Ascending aorta (tissue), 2 donors: ENCODE measurements around the gene CCND1. TPM values are rescaled to one million over a fixed set of nuclear protein-coding genes. Genes with fewer than 3 reads are reported as not detected.

Experiments used
- DNase-seq, 2 donors: peaks; one replicate each; pipeline ENCODE4 v3.0.0-alpha.2; 2019; ENCODE audit warnings: low spot score in 2 of 2
- H3K27ac ChIP-seq, 2 donors: fragments of 200-600 bp; sonication (generic); one replicate each; pipeline ENCODE4 v1.5.1; 2016 to 2017; ENCODE audit warnings: mild to moderate bottlenecking in 1 of 2
- H3K27me3 ChIP-seq: fragments of 200-600 bp; sonication (generic); one replicate; pipeline ENCODE4 v1.5.1; 2017
- H3K36me3 ChIP-seq, 2 donors: fragments of 200-600 bp; sonication (generic); one replicate each; pipeline ENCODE4 v1.5.1; 2016
- H3K4me1 ChIP-seq, 2 donors: fragments of 200-600 bp; sonication (generic); one replicate each; pipeline ENCODE4 v1.5.1; 2016 to 2017; ENCODE audit warnings: mild to moderate bottlenecking in 1 of 2
- H3K4me3 ChIP-seq, 2 donors: fragments of 200-600 bp; sonication (generic); one replicate each; pipeline ENCODE4 v1.5.1; 2016 to 2017; ENCODE audit warnings: mild to moderate bottlenecking in 1 of 2
- H3K9me3 ChIP-seq, 2 donors: fragments of 200-600 bp; sonication (generic); one replicate each; pipeline ENCODE4 v1.5.1; 2016
- CTCF ChIP-seq, 3 experiments: fragments of 200-600 bp in 2 of 3; fragments of 450-650 bp in 1 of 3; sonication (generic) in 2 of 3; IDR thresholded peaks; one replicate each; pipeline ENCODE4 v1.5.1; 2016 to 2019; ENCODE audit warnings: antibody characterized with exemption in 3 of 3, mild to moderate bottlenecking in 1 of 3, moderate library complexity in 1 of 3
- intact Hi-C: fragments of 100-400 bp; cut with DNase I; formaldehyde crosslinking; loops from one replicate; pipeline ENCODE4 v1.15.1; 2023
- total RNA-seq: library from RNA; depleted of rRNA; stranded (reverse); fragments of >200 nt; gene quantifications from one replicate; pipeline ENCODE4 v1.1.0, GENCODE V29; 2016

CCND1 gene
- total RNA-seq, 1 donor from 2014 or later: 90.6 TPM

GRCh38 chr11:69604055-69604454 is 36.9 kb upstream of the CCND1 start:
- peaks cover 0 to 5% of the 10 kb centered on the region in 2 donors for H3K9me3 ChIP-seq
- TF ChIP-seq CTCF (IDR thresholded peaks at IDR 0.05): no peak
- no peaks in the 10 kb centered on the region for H3K4me1 ChIP-seq
- intact Hi-C loops: no loop called here
- H3K36me3 ChIP-seq: no peaks in the 10 kb centered on the region
- DNase-seq: no peak
- H3K27ac ChIP-seq: no peak overlapping the region
- no peaks in the 10 kb centered on the region for H3K27me3 ChIP-seq
- H3K4me3 ChIP-seq: no peak overlapping the region

- no peaks in the 10 kb centered on the region for H3K27me3 ChIP-seq
- no peak for TF ChIP-seq CTCF (IDR thresholded peaks at IDR 0.05)
- H3K4me3 ChIP-seq: no peak overlapping the region
- H3K9me3 ChIP-seq: peaks cover 0 to 5% of the 10 kb centered on the region in 2 donors
- H3K4me1 ChIP-seq: no peaks in the 10 kb centered on the region
- intact Hi-C loops: no loop called here
- peak in 1 of 2 donors; percentile 34 for DNase-seq
- no peaks in the 10 kb centered on the region for H3K36me3 ChIP-seq
- no peak overlapping the region for H3K27ac ChIP-seq
These were observed 35.0 kb upstream of the CCND1 start for GRCh38 chr11:69605737-69606526.

GRCh38 chr11:69609351-69609750 is 31.6 kb upstream of the CCND1 start:
- no peak for TF ChIP-seq CTCF (IDR thresholded peaks at IDR 0.05)
- Histone ChIP-seq H3K27me3 (no peaks in the 10 kb centered on the region), H3K27ac (no peak overlapping the region), H3K9me3 (peaks cover 0 to 5% of the 10 kb centered on the region in 2 donors), H3K4me1 (no peaks in the 10 kb centered on the region), H3K36me3 (no peaks in the 10 kb centered on the region), H3K4me3 (no peak overlapping the region)
- DNase-seq: no peak
- intact Hi-C loops: no loop called here

GRCh38 chr11:69611548-69612526 is 29.1 kb upstream of the CCND1 start:
- peaks cover 0 to 5% of the 10 kb centered on the region in 2 donors for H3K9me3 ChIP-seq
- no peaks in the 10 kb centered on the region for H3K27me3 ChIP-seq
- H3K36me3 ChIP-seq: no peaks in the 10 kb centered on the region
- H3K4me1 ChIP-seq: no peaks in the 10 kb centered on the region
- no peak for TF ChIP-seq CTCF (IDR thresholded peaks at IDR 0.05)
- H3K27ac ChIP-seq: no peak overlapping the region
- DNase-seq: peak in 1 of 2 donors; percentile 49
- H3K4me3 ChIP-seq: no peak overlapping the region
- intact Hi-C loops: no loop called here

- peak in 1 of 2 donors; percentile 31 for DNase-seq
- H3K9me3 ChIP-seq: peaks cover 0 to 2% of the 10 kb centered on the region in 2 donors
These were observed 27.4 kb upstream of the CCND1 start for GRCh38 chr11:69613594-69613993.

More at GRCh38 chr11:69613594-69613993, 27.4 kb upstream of the CCND1 start:
- H3K27ac ChIP-seq: no peak overlapping the region
- intact Hi-C loops: no loop called here
- H3K27me3 ChIP-seq: no peaks in the 10 kb centered on the region
- TF ChIP-seq CTCF (IDR thresholded peaks at IDR 0.05): no peak
- no peaks in the 10 kb centered on the region for H3K4me1 ChIP-seq
- H3K36me3 ChIP-seq: no peaks in the 10 kb centered on the region
- no peak overlapping the region for H3K4me3 ChIP-seq
